HL-60 (cell line): ENCODE data around the gene LRRC49.
"Not testable (repeated sequence)": the region's sequence is repeated elsewhere in the genome, so short reads cannot be mapped to it uniquely, and the experiment has no call there.

Source experiments
- DNase-seq, 2 experiments: peaks; one replicate each; pipeline ENCODE4 v3.0.0-alpha.2; 2010 to 2020; ENCODE audit warnings: low read depth in 1 of 2, low spot score in 1 of 2
- H3K27ac ChIP-seq: fragments of 250-450 bp; sonication (Bioruptor Pico); replicated peaks from 2 replicates; pipeline ENCODE4 v1.5.1; 2020; ENCODE audit warnings: mild to moderate bottlenecking, moderate library complexity
- H3K27me3 ChIP-seq: fragments of 250-450 bp; sonication (Bioruptor Pico); 2 replicates; pipeline ENCODE4 v1.5.1; 2021; ENCODE audit warnings: mild to moderate bottlenecking, moderate library complexity; ENCODE audit not compliant: insufficient read depth, poor library complexity, severe bottlenecking
- H3K4me3 ChIP-seq: replicated peaks from 2 replicates; pipeline ENCODE4 v1.5.1; 2011; ENCODE audit warnings: mild to moderate bottlenecking, control low read depth, low read length; ENCODE audit not compliant: insufficient read depth
- CTCF ChIP-seq: IDR thresholded peaks from one replicate; pipeline ENCODE4 v1.5.1; 2011; ENCODE audit warnings: low read length, control low read depth, inconsistent platforms; ENCODE audit not compliant: insufficient read depth
- GABPA ChIP-seq: IDR thresholded peaks from 2 replicates; pipeline ENCODE4 v1.6.1; 2012; ENCODE audit warnings: low read depth
- POLR2AphosphoS5 ChIP-seq: IDR thresholded peaks from 2 replicates; pipeline ENCODE4 v1.6.1; 2012; ENCODE audit warnings: low read depth
- REST ChIP-seq: IDR thresholded peaks from 2 replicates; pipeline ENCODE4 v1.6.1; 2012; ENCODE audit warnings: low read depth; ENCODE audit not compliant: insufficient replicate concordance
- SPI1 ChIP-seq: IDR thresholded peaks from 2 replicates; pipeline ENCODE4 v1.6.1; 2012; ENCODE audit warnings: low read depth, mild to moderate bottlenecking, borderline replicate concordance

LRRC49 gene

GRCh38 chr15:71044006-71044405 lies 151.4 kb downstream of the LRRC49 start:
- no peaks in the 10 kb centered on the region for H3K27me3 ChIP-seq
- no peak for DNase-seq
- no peak for TF ChIP-seq POLR2AphosphoS5
- TF ChIP-seq REST: no peak
- TF ChIP-seq GABPA: no peak
- TF ChIP-seq CTCF: no peak
- TF ChIP-seq SPI1: no peak
- H3K4me3 ChIP-seq: no peak overlapping the region
- no peak overlapping the region for H3K27ac ChIP-seq

- H3K4me3 ChIP-seq, H3K27me3 ChIP-seq, H3K27ac ChIP-seq, DNase-seq: not testable (repeated sequence)
Observed at GRCh38 chr15:71046146-71046545, 153.5 kb downstream of the LRRC49 start.

GRCh38 chr15:71048913-71049675 lies 156.5 kb downstream of the LRRC49 start:
- TF ChIP-seq SPI1 (no peak), CTCF (no peak), GABPA (no peak)
- Histone ChIP-seq H3K27ac (no peak overlapping the region), H3K4me3 (no peak overlapping the region), H3K27me3 (peaks cover 7% of the 10 kb centered on the region)
- DNase-seq: no peak

GRCh38 chr15:71049706-71050422 lies 157.2 kb downstream of the LRRC49 start:
- no peak overlapping the region for H3K4me3 ChIP-seq
- no peak for DNase-seq
- no peak for TF ChIP-seq SPI1
- no peak for TF ChIP-seq GABPA
- no peak for TF ChIP-seq POLR2AphosphoS5
- H3K27me3 ChIP-seq: peaks cover 7% of the 10 kb centered on the region
- H3K27ac ChIP-seq: no peak overlapping the region

- no peak for DNase-seq
- Histone ChIP-seq H3K4me3 (no peak overlapping the region), H3K27ac (no peak overlapping the region), H3K27me3 (peaks cover 7% of the 10 kb centered on the region)
- TF ChIP-seq CTCF (no peak), REST (no peak), GABPA (no peak), SPI1 (no peak), POLR2AphosphoS5 (no peak)
Observed at GRCh38 chr15:71050461-71050860, 157.8 kb downstream of the LRRC49 start.
